Duodenal mucosa (tissue), 2 donors: Measurements from ENCODE around the gene SKAP1.
"Not testable (repeated sequence)": the region's sequence is repeated elsewhere in the genome, so short reads cannot be mapped to it uniquely, and the experiment has no call there.

Experiments used
- H3K27ac ChIP-seq: one replicate; pipeline ENCODE4 v1.7.0; 2013; ENCODE audit warnings: low read depth, low read length
- H3K27me3 ChIP-seq, 2 donors: one replicate each; pipeline ENCODE4 v1.7.0; 2013; ENCODE audit warnings: low read length in 2 of 2, control low read depth in 1 of 2; ENCODE audit not compliant: insufficient read depth in 2 of 2, control insufficient read depth in 1 of 2
- H3K36me3 ChIP-seq, 2 donors: one replicate each; pipeline ENCODE4 v1.7.0; 2013; ENCODE audit warnings: low read length in 2 of 2, control low read depth in 1 of 2; ENCODE audit not compliant: insufficient read depth in 2 of 2, control insufficient read depth in 1 of 2
- H3K4me1 ChIP-seq, 2 donors: one replicate each; pipeline ENCODE4 v1.7.0; 2013; ENCODE audit warnings: low read length in 2 of 2, control low read depth in 1 of 2; ENCODE audit not compliant: insufficient read depth in 2 of 2, control insufficient read depth in 1 of 2
- H3K4me3 ChIP-seq, 2 donors: one replicate each; pipeline ENCODE4 v1.7.0; 2013; ENCODE audit warnings: low read length in 2 of 2, low read depth in 1 of 2
- H3K9ac ChIP-seq, 2 donors: one replicate each; pipeline ENCODE4 v1.7.0; 2013; ENCODE audit warnings: low read length in 2 of 2, low read depth in 1 of 2
- H3K9me3 ChIP-seq, 2 donors: one replicate each; pipeline ENCODE4 v1.7.0; 2013; ENCODE audit warnings: low read length in 2 of 2, control low read depth in 1 of 2; ENCODE audit not compliant: control insufficient read depth in 1 of 2

SKAP1 gene

DNA sequence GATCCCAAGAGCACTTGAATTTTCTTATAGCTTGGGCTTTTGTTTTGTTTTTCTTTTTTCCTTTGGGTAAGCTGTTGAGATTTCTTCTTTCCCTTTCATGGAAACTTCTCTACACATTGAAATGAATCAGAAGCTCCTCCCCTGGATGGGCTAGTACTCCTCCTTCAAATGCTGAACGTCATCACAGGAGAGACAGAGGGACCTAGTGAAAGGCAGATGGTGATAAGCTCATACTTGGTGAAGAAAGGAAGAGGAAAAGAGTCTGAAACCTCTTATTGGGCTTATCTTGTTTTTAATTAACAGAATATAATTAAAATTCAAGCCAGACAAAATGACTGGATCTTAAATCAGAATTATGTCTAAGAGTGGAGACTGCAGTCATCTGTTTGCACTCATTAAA, 175.1 kb downstream of the SKAP1 start:
- Histone ChIP-seq H3K9ac (no peak overlapping the region), H3K27ac (no peak overlapping the region), H3K36me3 (no peaks in the 10 kb centered on the region), H3K4me1 (peaks cover 0 to 1% of the 10 kb centered on the region in 2 donors), H3K27me3 (peaks cover 0 to 23% of the 10 kb centered on the region in 2 donors), H3K4me3 (no peak overlapping the region), H3K9me3 (no peaks in the 10 kb centered on the region)

DNA sequence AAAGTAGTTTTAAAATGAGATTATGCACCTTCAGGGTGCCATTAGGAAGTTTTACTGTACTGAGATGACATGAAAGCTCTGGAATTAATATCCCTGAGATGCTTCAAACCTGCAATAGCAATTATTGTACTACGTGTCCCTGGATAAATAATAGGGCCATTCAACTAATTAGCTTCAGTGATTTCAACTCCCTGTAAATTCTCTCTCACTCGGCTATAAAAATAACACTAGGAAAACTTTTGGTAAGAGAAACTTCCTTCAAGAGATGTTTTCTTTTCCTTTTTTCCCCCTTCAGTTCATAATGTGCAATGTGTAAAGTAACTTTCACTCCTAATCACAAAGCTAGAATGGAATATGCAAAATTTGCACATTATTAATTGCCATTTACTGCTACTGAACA, 176.0 kb downstream of the SKAP1 start:
- Histone ChIP-seq H3K27ac (no peak overlapping the region), H3K27me3 (peaks cover 0 to 23% of the 10 kb centered on the region in 2 donors), H3K9me3 (no peaks in the 10 kb centered on the region), H3K36me3 (no peaks in the 10 kb centered on the region), H3K4me1 (no peaks in the 10 kb centered on the region), H3K9ac (no peak overlapping the region), H3K4me3 (no peak overlapping the region)

DNA sequence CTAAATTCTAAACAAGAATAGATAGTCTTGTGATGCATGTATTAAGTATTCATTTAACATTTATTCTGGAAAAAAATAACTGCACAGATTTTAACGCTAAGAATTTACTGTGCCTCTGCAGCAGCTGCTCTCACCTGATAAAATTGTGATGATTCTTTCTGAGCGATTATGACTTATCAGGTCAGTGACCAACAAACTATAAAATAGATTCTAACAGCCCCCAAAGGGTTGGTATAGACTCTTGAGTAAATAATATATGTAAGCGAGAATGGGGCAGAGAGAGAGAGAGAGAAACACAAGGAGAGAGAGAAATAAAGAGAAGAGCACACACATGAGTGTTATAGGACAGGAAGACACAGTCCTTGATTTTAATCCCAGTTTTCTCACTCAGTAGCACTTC, 178.1 kb downstream of the SKAP1 start:
- no peak overlapping the region for H3K27ac ChIP-seq
- H3K9ac ChIP-seq = no peak overlapping the region
- no peak overlapping the region for H3K4me3 ChIP-seq
- no peaks in the 10 kb centered on the region for H3K9me3 ChIP-seq
- no peaks in the 10 kb centered on the region for H3K4me1 ChIP-seq
- H3K36me3 ChIP-seq = no peaks in the 10 kb centered on the region
- H3K27me3 ChIP-seq = peaks cover 0 to 16% of the 10 kb centered on the region in 2 donors

DNA sequence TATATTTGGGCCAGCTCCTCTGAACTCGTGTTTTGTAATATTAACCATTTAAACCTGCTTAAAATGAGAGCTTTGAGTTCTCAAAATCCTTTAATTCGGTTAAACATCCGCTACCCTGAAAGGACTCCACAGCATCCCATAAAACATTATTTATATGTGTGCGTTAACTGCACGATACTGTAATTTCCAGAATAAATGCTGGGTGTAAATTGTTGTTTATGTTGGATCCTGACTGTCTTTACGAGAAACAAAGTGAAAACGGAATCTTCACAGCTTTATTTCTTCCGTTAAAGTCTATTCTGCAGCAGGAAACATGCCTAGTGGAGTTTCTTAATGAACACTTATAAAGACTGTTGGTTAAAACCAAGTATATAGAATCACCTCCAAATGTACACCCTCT, 179.1 kb downstream of the SKAP1 start:
- H3K27me3 ChIP-seq = peaks cover 0 to 11% of the 10 kb centered on the region in 2 donors
- no peak overlapping the region for H3K9ac ChIP-seq
- H3K36me3 ChIP-seq = no peaks in the 10 kb centered on the region
- H3K27ac ChIP-seq = no peak overlapping the region
- H3K4me1 ChIP-seq = no peaks in the 10 kb centered on the region
- H3K9me3 ChIP-seq = no peaks in the 10 kb centered on the region
- H3K4me3 ChIP-seq = no peak overlapping the region

DNA sequence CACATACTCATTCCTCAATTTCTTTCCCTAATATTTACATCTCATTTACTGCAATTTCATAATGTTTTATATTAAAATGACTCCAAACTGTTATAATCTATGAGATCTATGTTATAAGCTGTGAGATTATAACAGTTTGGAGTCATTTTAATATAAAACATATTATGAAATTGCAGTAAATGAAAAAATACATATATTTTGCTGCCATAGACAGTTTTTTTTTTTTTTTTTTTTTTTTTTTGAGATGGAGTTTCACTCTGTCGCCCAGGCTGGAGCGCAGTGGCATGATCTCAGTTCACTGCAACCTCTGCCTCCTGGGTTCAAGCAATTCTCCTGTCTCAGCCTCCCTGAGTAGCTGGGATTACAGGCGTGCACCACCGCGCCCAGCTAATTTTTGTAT, 180.0 kb downstream of the SKAP1 start:
- H3K4me1 ChIP-seq, H3K4me3 ChIP-seq, H3K27ac ChIP-seq, H3K9ac ChIP-seq, H3K36me3 ChIP-seq, H3K9me3 ChIP-seq: not testable (repeated sequence)
- peaks cover 0 to 11% of the 10 kb centered on the region in 2 donors for H3K27me3 ChIP-seq

DNA sequence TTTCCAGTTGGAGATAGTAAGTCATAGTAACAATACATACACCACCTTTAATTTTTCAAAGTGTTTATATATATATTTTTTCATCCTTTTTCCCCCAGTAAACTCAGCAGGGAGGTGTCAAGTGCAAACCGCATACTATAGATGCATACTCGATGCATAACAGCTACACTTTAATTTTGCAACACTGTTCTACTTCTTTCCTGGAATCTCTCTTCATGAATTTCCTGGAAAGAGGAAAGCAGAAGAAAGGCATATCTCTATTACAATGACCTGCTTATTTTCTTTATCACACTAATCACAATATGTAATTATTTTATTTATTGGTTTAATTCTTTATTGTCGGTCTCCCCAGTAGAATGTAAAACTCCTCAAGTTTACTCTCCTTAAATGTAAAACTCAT, 182.4 kb downstream of the SKAP1 start:
- H3K4me1 ChIP-seq = peaks cover 14 to 16% of the 10 kb centered on the region in 2 donors
- no peak overlapping the region for H3K27ac ChIP-seq
- no peak overlapping the region for H3K4me3 ChIP-seq
- H3K27me3 ChIP-seq = peaks cover 0 to 5% of the 10 kb centered on the region in 2 donors
- H3K9me3 ChIP-seq = no peaks in the 10 kb centered on the region
- H3K9ac ChIP-seq = no peak overlapping the region
- H3K36me3 ChIP-seq = no peaks in the 10 kb centered on the region

DNA sequence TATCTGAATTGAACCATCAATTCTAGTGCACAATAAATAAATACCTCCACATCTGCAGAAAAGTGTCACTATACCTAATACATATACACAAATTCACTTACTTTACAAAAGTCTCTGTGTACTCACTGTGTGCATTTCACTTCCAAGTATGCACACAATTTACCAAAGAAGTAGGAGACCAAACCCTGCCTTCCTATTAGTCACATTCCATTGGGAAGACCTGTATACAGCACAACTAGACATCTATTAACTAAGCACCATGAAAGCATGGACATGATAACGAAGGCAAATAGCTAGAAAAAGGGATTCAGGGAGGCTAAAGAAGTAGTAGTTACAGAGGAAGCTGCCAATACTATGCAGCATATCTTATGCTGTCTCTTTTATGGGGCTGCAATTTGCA, 183.0 kb downstream of the SKAP1 start:
- Histone ChIP-seq H3K9ac (no peak overlapping the region), H3K27me3 (peaks cover 0 to 5% of the 10 kb centered on the region in 2 donors), H3K27ac (no peak overlapping the region), H3K4me1 (peaks cover 14 to 16% of the 10 kb centered on the region in 2 donors), H3K36me3 (no peaks in the 10 kb centered on the region), H3K9me3 (no peaks in the 10 kb centered on the region), H3K4me3 (no peak overlapping the region)

DNA sequence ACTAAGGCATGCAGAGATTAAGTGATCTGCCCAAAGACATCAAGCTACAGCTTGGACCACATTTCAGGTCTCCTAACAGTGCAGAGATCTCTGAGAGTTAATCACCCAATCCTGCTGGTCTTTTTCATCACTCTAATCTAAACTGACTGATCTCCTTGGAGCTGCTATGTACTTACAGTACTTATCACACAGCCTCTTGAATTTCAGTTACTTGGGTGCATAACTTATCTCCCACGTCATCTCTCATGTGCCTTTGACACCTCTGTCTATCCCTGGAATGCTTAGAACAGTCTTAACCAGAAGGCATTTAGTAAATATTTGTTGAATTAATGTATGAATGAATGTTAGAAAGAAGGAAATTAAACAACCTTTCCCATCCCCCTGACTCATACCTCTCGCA, 183.4 kb downstream of the SKAP1 start:
- no peak overlapping the region for H3K27ac ChIP-seq
- no peak overlapping the region for H3K4me3 ChIP-seq
- no peaks in the 10 kb centered on the region for H3K36me3 ChIP-seq
- H3K4me1 ChIP-seq = peaks cover 16% of the 10 kb centered on the region in 2 donors
- H3K9me3 ChIP-seq = no peaks in the 10 kb centered on the region
- no peak overlapping the region for H3K9ac ChIP-seq
- H3K27me3 ChIP-seq = peaks cover 0 to 2% of the 10 kb centered on the region in 2 donors

DNA sequence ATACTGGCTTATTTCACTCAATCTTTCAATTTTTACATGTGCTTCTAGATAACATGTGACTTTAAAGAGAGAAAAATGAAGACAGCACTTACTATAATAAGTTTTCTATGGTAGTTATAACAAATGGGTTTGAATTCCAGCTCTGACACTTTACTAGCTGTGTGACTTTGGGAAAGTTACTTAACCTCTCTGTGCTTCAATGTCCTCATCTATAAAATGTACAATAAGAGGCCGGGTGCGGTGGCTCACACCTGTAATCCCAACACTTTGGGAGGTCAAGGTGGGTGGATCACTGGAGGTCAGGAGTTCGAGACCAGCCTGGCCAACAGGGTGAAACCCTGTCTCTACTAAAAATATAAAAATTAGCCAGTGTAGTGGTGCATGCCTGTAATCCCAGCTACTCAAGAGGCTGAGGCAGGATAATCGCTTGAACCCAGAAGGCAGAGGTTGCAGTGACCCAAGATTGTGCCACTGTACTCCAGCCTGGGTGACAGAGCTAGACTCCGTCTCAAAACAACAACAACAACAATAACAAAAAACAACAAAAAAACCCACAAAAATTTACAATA, 184.5 kb downstream of the SKAP1 start:
- H3K9ac ChIP-seq, H3K9me3 ChIP-seq, H3K27me3 ChIP-seq, H3K36me3 ChIP-seq, H3K27ac ChIP-seq, H3K4me3 ChIP-seq: not testable (repeated sequence)
- H3K4me1 ChIP-seq = peaks cover 21 to 24% of the 10 kb centered on the region in 2 donors

DNA sequence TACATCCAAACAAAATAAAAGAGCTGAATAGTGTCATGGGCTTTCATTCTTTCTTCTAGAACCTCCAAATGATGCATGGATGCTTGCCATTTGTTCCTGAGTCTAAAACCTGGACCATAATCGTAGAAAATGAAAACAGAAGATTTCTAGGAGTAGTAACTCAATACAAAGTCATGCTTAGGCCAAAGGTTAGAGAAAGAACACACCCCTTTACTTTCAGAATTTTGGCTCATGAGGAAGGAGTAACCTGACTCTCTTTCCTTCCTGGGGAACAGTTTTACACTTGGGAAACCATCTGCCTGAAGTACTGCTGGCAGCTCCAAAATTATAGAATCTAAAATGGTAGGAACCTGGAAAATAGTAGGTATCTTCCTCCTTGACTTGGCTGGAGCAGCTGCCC, 185.2 kb downstream of the SKAP1 start:
- Histone ChIP-seq H3K9ac (no peak overlapping the region), H3K4me1 (peaks cover 21 to 24% of the 10 kb centered on the region in 2 donors), H3K36me3 (no peaks in the 10 kb centered on the region), H3K27me3 (no peaks in the 10 kb centered on the region), H3K9me3 (no peaks in the 10 kb centered on the region), H3K27ac (no peak overlapping the region), H3K4me3 (no peak overlapping the region)
